Measurements from ENCODE around the gene WNT3.
"Not testable (repeated sequence)": the region's sequence is repeated elsewhere in the genome, so short reads cannot be mapped to it uniquely, and the experiment has no call there.

The WNT3 gene

GRCh38 chr17:46812624-46813318, 5.7 kb downstream of the WNT3 start:
- no peak for DNase-seq (ENCODE audit: low spot score)

GRCh38 chr17:46811978-46812583, 6.4 kb downstream of the WNT3 start:
- no peak for DNase-seq (ENCODE audit: low spot score)

- DNase-seq (ENCODE audit: low spot score): no peak
Measured at GRCh38 chr17:46810837-46811236, 7.7 kb downstream of the WNT3 start.

- DNase-seq (ENCODE audit: low spot score): no peak
Measured at GRCh38 chr17:46809110-46809571, 9.4 kb downstream of the WNT3 start.

- DNase-seq (ENCODE audit: low spot score): no peak
Measured at GRCh38 chr17:46805771-46806170, 12.7 kb downstream of the WNT3 start.

GRCh38 chr17:46803544-46803943, 14.9 kb downstream of the WNT3 start:
- no peak for DNase-seq (ENCODE audit: low spot score)

- no peak for DNase-seq (ENCODE audit: low spot score)
Measured at GRCh38 chr17:46802800-46803199, 15.7 kb downstream of the WNT3 start.

GRCh38 chr17:46800573-46800972, 17.9 kb downstream of the WNT3 start:
- DNase-seq (ENCODE audit: low spot score): no peak

GRCh38 chr17:46796956-46797530, 21.4 kb downstream of the WNT3 start:
- no peak for DNase-seq (ENCODE audit: low spot score)

- DNase-seq (ENCODE audit: low spot score): no peak
Measured at GRCh38 chr17:46796524-46796923, 22.0 kb downstream of the WNT3 start.

GRCh38 chr17:46796084-46796483, 22.4 kb downstream of the WNT3 start:
- no peak for DNase-seq (ENCODE audit: low spot score)

- no peak for DNase-seq (ENCODE audit: low spot score)
Measured at GRCh38 chr17:46795379-46795952, 23.0 kb downstream of the WNT3 start.

GRCh38 chr17:46794318-46794717, 24.2 kb downstream of the WNT3 start:
- DNase-seq (ENCODE audit: low spot score): no peak

- DNase-seq (ENCODE audit: low spot score): no peak
Measured at GRCh38 chr17:46793541-46793940, 25.0 kb downstream of the WNT3 start.

GRCh38 chr17:46793023-46793422, 25.5 kb downstream of the WNT3 start:
- DNase-seq (ENCODE audit: low spot score): not testable (repeated sequence)

- no peak for DNase-seq (ENCODE audit: low spot score)
Measured at GRCh38 chr17:46792071-46792470, 26.4 kb downstream of the WNT3 start.

GRCh38 chr17:46791531-46791930, 27.0 kb downstream of the WNT3 start:
- no peak for DNase-seq (ENCODE audit: low spot score)

- no peak for DNase-seq (ENCODE audit: low spot score)
Measured at GRCh38 chr17:46790216-46790615, 28.3 kb downstream of the WNT3 start.

GRCh38 chr17:46789610-46790009, 28.9 kb downstream of the WNT3 start:
- DNase-seq (ENCODE audit: low spot score): no peak

GRCh38 chr17:46788796-46789195, 29.7 kb downstream of the WNT3 start:
- no peak for DNase-seq (ENCODE audit: low spot score)

GRCh38 chr17:46788300-46788699, 30.2 kb downstream of the WNT3 start:
- no peak for DNase-seq (ENCODE audit: low spot score)

GRCh38 chr17:46787478-46787877, 31.0 kb downstream of the WNT3 start:
- no peak for DNase-seq (ENCODE audit: low spot score)

- no peak for DNase-seq (ENCODE audit: low spot score)
Measured at GRCh38 chr17:46785696-46786095, 32.8 kb downstream of the WNT3 start.
